BE2C (cell line): ENCODE data around the gene SYNPO2.

Experiments
- DNase-seq: peaks from one replicate; pipeline ENCODE4 v3.0.0-alpha.2; 2020
- H3K27me3 ChIP-seq: fragments of 250-450 bp; sonication (Bioruptor Pico); 2 replicates; pipeline ENCODE4 v1.5.1; 2020; ENCODE audit warnings: mild to moderate bottlenecking
- H3K36me3 ChIP-seq: fragments of 250-450 bp; sonication (Bioruptor Pico); 2 replicates; pipeline ENCODE4 v1.5.1; 2020; ENCODE audit warnings: mild to moderate bottlenecking
- H3K4me1 ChIP-seq: fragments of 250-450 bp; sonication (Bioruptor Pico); 2 replicates; pipeline ENCODE4 v1.5.1; 2020
- H3K4me3 ChIP-seq: 2 replicates; pipeline ENCODE4 v1.5.1; 2011; ENCODE audit warnings: low read depth, low read length
- H3K9me3 ChIP-seq: fragments of 250-450 bp; sonication (Bioruptor Pico); 2 replicates; pipeline ENCODE4 v1.5.1; 2020
- TF ChIP-seq, protein P1 (sequence below): IDR thresholded peaks from 2 replicates; pipeline ENCODE4 v1.5.1; 2012; ENCODE audit warnings: mild to moderate bottlenecking, low read depth, low read length

The SYNPO2 gene

DNA sequence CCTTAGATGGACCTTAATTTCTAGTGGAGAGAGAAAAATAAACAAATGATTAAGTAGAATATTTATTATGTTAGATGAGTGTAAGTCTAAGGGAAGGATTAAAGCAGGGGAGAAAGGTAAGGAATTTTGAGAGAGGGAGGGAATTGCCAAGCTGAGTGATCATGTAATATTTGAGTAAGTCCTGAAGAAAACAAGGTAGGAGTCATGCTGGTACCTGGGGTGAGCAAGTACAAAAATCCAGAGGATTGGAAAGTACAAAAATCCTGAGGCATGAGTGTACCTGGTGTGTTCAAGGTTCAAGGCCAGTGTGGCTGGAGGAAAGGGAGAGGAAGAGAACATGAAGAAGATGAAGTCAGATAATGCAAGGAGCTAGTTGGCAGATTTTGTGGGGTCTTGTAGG lies 159.8 kb downstream of the SYNPO2 start:
- TF ChIP-seq, protein P1, sequence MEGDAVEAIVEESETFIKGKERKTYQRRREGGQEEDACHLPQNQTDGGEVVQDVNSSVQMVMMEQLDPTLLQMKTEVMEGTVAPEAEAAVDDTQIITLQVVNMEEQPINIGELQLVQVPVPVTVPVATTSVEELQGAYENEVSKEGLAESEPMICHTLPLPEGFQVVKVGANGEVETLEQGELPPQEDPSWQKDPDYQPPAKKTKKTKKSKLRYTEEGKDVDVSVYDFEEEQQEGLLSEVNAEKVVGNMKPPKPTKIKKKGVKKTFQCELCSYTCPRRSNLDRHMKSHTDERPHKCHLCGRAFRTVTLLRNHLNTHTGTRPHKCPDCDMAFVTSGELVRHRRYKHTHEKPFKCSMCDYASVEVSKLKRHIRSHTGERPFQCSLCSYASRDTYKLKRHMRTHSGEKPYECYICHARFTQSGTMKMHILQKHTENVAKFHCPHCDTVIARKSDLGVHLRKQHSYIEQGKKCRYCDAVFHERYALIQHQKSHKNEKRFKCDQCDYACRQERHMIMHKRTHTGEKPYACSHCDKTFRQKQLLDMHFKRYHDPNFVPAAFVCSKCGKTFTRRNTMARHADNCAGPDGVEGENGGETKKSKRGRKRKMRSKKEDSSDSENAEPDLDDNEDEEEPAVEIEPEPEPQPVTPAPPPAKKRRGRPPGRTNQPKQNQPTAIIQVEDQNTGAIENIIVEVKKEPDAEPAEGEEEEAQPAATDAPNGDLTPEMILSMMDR = no peak
- DNase-seq = no peak
- no peak overlapping the region for H3K4me3 ChIP-seq
- H3K9me3 ChIP-seq = no peaks in the 10 kb centered on the region
- H3K4me1 ChIP-seq = peaks cover 12% of the 10 kb centered on the region
- peaks cover 13% of the 10 kb centered on the region for H3K36me3 ChIP-seq
- H3K27me3 ChIP-seq = no peaks in the 10 kb centered on the region

GRCh38 chr4:119049342-119049741 lies 160.7 kb downstream of the SYNPO2 start:
- peaks cover 13% of the 10 kb centered on the region for H3K36me3 ChIP-seq
- H3K27me3 ChIP-seq = no peaks in the 10 kb centered on the region
- peaks cover 6% of the 10 kb centered on the region for H3K4me1 ChIP-seq
- no peaks in the 10 kb centered on the region for H3K9me3 ChIP-seq
- no peak for DNase-seq
- H3K4me3 ChIP-seq = no peak overlapping the region
- TF ChIP-seq, protein P1 = no peak

- Histone ChIP-seq H3K4me1 (no peaks in the 10 kb centered on the region; the same call in 1 of the 2 replicates), H3K9me3 (no peaks in the 10 kb centered on the region), H3K27me3 (no peaks in the 10 kb centered on the region), H3K36me3 (peaks cover 13% of the 10 kb centered on the region), H3K4me3 (no peak overlapping the region)
- TF ChIP-seq, protein P1 = no peak
- DNase-seq = no peak
Measured at GRCh38 chr4:119050527-119051090, 162.0 kb downstream of the SYNPO2 start.

DNA sequence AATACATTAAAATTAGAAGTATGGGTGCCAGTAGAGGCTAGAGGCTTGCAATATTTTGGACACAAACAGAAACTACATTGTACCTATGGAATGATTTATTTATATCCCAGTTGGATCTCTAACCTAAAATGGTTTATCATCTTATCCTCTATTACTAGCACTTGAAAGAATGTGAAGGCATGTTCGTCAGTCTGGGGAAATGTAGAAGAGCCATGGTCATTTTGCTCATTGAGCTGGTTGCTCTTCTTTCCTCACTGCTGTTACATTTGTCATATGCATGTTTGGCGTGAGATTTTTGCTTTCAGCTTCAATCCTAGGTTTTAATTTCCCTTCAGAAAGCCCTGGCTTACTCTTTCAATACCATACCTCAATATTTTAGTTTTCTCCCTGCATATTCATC lies 164.6 kb downstream of the SYNPO2 start:
- Histone ChIP-seq H3K4me1 (no peaks in the 10 kb centered on the region), H3K27me3 (no peaks in the 10 kb centered on the region), H3K36me3 (peaks cover 23% of the 10 kb centered on the region), H3K9me3 (no peaks in the 10 kb centered on the region), H3K4me3 (no peak overlapping the region)
- TF ChIP-seq, protein P1 = no peak
- no peak for DNase-seq

- Histone ChIP-seq H3K4me3 (no peak overlapping the region), H3K36me3 (peaks cover 28% of the 10 kb centered on the region), H3K4me1 (no peaks in the 10 kb centered on the region), H3K9me3 (no peaks in the 10 kb centered on the region), H3K27me3 (no peaks in the 10 kb centered on the region)
- DNase-seq = no peak
- TF ChIP-seq, protein P1 = no peak
Measured at GRCh38 chr4:119053997-119054396, 165.3 kb downstream of the SYNPO2 start.

- no peak overlapping the region for H3K4me3 ChIP-seq
- no peak for DNase-seq
- H3K9me3 ChIP-seq = no peaks in the 10 kb centered on the region
- H3K36me3 ChIP-seq = peaks cover 21% of the 10 kb centered on the region
- TF ChIP-seq, protein P1 = no peak
- no peaks in the 10 kb centered on the region for H3K27me3 ChIP-seq
- H3K4me1 ChIP-seq = no peaks in the 10 kb centered on the region
Measured at GRCh38 chr4:119057417-119057816, 168.8 kb downstream of the SYNPO2 start.
